ENCODE data around the gene BRAF.
"Not testable (repeated sequence)": the region's sequence is repeated elsewhere in the genome, so short reads cannot be mapped to it uniquely, and the experiment has no call there.

BRAF gene

DNA sequence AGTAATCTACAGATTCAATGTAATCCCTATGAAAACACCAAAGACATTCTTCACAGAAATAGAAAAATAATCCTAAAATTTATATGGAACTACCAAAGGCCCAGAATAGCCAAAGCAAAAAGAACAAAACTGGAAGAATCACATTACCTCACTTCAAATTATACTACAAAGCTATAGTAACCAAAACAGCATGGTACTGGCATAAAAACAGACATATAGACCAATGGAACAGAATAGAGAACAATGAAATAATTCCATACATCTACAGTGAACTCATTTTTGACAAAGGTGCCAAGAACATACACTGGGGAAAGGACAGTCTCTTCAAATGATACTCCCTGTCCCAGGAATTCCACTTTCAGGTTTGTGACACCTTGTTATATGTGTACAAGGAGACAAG lies 107.3 kb downstream of the BRAF start:
- in situ Hi-C loops (cut with MboI; ENCODE audit: low pct_unique_long_range_greater_than_20kb, low sequenced_read_pairs); DNase-seq: not testable (repeated sequence)

DNA sequence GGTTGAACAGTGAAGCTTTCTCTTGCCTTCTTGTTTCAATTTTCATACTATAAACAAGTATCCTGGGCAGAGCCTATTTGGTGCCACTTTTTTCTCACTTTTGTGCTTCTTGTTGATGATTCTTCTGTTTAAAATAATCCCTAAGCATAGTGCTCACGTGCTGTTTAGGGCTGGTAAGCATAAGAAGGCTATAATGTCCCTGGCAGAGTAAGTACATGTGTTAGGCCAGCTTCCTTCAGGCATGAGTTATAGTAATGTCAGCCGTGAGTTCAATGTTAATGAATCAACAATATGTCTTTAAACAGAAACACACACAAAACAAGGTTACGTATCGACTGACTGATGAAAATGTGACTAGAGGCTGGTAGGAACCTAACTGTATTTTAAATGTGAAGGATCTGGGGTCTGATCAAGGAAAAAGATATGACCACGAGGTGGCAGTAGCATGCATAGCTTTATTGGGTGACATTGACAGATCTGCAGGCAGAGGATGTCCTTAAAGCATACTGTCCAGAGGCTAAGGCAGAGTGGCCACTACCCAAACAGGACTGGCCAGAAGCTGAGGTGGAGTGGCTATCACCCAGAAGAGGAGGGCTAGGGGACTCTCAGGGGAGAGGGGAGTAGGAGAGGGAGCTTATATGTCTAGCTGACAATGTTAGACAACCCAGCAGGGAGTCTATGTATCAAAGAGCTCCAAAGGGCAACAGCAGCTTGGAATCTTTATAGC lies 113.7 kb downstream of the BRAF start:
- DNase-seq: peak; percentile 84
- in situ Hi-C loops (cut with MboI; ENCODE audit: low pct_unique_long_range_greater_than_20kb, low sequenced_read_pairs): no loop called here

DNA sequence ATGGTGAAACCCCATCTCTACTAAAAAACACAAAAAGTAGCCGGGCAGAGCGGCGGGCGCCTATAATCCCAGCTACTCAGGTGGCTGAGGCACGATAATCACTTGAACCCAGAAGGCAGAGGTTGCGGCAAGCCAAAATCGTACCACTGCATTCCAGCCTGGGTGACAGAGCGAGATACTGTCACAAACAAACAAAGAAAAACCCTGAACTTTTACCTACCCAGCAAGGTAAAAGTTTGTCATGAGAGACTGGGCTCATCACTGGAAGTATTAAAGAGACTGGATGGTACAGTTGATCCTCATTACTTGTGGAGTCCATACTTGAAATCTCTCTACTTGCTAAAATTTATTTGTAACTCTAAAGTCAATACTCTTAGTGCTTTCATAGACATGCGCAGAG lies 114.3 kb downstream of the BRAF start:
- DNase-seq: no peak
- in situ Hi-C loops (cut with MboI; ENCODE audit: low pct_unique_long_range_greater_than_20kb, low sequenced_read_pairs): no loop called here

DNA sequence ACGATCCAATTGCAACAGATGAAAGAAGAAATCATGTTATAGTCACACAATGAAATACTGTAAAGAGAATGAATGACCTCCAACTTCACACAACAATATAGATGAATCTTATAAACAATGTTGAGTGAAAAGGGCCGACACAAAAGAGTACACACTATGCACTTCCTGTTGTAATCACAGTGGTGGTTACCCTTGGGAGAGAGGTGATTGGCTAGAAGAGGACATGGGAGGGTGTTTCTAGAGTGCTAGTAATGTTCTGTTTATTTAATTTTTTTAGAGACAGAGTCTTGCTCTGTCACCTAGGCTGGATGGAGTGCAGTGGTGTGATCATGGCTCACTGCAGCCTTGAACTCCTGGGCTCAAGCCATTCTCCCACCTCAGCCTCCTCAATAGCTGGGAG lies 145.8 kb downstream of the BRAF start:
- no peak for DNase-seq
- in situ Hi-C loops (cut with MboI; ENCODE audit: low pct_unique_long_range_greater_than_20kb, low sequenced_read_pairs): no loop called here

DNA sequence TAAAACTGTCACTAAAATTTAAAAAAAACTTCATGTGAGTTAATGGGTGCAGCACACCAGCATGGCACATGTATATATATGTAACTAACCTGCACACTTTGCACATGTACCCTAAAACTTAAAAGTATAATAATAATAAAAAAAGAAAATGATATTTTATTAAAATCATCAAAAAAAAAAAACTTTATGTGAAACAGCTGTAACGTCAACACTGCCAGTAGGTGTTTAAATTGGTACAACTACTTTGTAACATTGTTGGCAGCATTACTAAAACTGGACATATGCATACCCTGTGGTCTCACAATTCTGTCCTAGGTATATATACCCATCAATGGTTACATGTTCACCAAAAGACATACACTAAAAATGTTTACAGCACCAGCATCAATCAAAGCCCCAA lies 146.2 kb downstream of the BRAF start:
- in situ Hi-C loops (cut with MboI; ENCODE audit: low pct_unique_long_range_greater_than_20kb, low sequenced_read_pairs): no loop called here

DNA sequence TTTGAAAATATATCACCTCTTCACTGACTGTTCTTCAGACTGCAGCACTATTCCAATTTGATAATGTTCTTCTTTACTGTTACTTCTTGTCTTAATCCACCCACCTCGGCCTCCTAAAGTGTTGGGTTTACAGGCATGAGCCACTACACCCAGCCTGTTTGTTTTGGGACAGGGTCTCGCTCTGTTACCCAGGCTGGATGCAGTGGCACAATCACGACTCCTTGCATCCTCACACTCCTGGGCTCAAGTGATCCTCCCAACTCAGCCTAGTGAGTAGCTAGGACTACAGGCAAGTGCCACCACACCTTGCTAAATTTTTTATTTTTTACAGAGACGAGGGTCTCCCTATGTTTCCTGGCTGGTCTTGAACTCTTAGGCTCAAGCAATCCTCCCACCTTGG lies 150.4 kb downstream of the BRAF start:
- no peak for DNase-seq
- in situ Hi-C loops (cut with MboI; ENCODE audit: low pct_unique_long_range_greater_than_20kb, low sequenced_read_pairs): no loop called here

More for the DNA sequence above, 146.2 kb downstream of the BRAF start:
- no peak for DNase-seq

DNA sequence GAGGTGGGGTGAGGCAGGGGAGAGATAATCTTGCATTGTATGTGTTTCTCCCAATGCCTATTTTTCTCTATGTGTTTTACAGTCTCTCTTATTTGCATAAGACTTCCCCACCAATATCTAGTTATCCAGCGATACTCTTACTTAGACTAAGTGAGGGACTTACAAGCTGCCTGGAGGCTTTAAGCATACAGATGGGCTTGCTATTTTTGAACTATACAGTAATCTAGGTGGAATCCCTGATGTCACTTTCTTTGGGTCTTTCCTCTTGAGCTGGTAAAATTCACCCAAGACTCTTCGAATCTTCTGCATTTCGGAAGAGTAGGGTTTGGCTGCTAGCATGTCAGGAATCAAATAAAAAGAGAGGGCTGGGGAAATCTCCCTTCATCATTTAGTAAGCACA lies 151.6 kb downstream of the BRAF start:
- no peak for DNase-seq
- in situ Hi-C loops (cut with MboI; ENCODE audit: low pct_unique_long_range_greater_than_20kb, low sequenced_read_pairs): no loop called here

DNA sequence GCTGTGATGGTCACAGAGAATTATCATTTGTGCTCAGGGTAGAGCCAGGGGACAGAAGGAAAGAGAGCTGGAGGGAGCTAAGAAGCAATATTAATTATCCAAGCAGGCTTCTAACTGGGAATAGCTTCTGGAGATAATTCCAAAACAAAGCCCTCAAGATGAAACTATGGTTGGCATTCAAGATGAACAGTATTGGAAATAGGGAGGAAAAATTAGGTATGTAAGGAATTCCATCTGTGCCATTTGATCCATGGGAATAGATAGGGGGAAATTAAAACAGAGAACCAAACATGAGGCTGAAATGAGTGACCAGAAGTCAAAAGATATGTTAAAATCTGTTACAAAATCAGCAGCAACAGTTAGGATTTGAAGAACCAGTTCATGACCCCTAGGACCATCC lies 152.9 kb downstream of the BRAF start:
- no peak for DNase-seq
- in situ Hi-C loops (cut with MboI; ENCODE audit: low pct_unique_long_range_greater_than_20kb, low sequenced_read_pairs): no loop called here

DNA sequence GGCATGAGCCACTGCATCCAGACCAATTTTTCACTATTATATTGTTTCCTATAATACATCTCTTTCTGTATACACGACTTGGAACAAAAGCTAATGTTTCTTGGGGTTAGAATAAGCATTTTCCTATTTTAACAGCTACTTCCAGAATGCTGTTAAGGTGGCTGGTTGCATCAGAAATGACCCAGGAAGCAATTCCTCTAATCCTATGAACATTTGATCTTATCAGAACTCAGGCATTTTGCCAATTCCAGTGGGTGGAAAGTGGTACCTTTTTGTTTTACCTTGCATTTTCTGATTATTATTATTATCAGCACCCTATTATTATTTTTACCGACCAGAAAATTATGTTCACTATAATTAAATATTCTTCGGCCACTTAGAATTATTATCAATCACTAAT lies 154.9 kb downstream of the BRAF start:
- DNase-seq: no peak
- in situ Hi-C loops (cut with MboI; ENCODE audit: low pct_unique_long_range_greater_than_20kb, low sequenced_read_pairs): no loop called here

DNA sequence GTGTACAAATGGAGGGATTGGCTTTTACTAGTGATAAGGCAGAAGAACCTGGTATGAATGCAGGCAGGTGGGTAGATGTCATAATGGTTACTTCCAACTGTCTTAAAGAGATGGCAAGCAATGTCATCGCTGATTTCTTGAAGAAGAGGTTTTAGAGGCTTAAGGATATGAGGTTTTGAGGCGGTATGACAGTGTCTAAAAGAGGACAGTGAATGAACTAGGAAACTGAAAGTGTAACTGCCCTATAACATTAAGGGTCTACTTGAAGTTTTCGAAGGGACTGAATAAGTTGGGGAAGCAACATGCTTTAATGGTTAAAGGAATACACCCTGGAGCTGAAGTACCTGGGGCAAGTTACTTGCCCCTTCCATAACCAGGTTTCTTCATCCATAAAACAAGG lies 157.3 kb downstream of the BRAF start:
- in situ Hi-C loops (cut with MboI; ENCODE audit: low pct_unique_long_range_greater_than_20kb, low sequenced_read_pairs): no loop called here
- no peak for DNase-seq

DNA sequence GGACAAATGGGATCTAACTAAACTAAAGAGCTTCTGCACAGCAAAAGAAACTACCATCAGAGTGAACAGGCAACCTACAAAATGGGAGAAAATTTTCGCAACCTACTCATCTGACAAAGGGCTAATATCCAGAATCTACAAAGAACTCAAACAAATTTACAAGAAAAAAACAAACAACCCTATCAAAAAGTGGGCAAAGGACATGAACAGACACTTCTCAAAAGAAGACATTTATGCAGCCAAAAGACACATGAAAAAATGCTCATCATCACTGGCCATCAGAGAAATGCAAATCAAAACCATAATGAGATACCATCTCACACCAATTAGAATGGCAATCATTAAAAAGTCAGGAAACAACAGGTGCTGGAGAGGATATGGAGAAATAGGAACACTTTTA lies 159.3 kb downstream of the BRAF start:
- in situ Hi-C loops (cut with MboI; ENCODE audit: low pct_unique_long_range_greater_than_20kb, low sequenced_read_pairs); DNase-seq: not testable (repeated sequence)

DNA sequence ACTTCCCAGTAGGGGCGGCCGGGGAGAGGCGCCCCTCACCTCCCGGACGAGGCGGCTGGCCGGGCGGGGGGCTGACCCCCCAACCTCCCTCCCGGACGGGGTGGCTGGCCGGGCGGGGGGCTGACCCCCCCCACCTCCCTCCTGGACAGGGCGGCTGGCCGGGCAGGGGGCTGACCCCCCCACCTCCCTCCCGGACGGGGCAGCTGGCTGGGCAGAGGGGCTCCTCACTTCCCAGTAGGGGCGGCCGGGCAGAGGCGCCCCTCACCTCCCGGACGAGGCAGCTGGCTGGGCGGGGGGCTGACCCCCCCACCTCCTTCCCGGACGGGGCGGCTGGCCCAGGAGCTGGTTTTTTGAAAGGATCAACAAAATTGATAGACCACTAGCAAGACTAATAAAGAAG lies 161.6 kb downstream of the BRAF start:
- DNase-seq; in situ Hi-C loops (cut with MboI; ENCODE audit: low pct_unique_long_range_greater_than_20kb, low sequenced_read_pairs): not testable (repeated sequence)

DNA sequence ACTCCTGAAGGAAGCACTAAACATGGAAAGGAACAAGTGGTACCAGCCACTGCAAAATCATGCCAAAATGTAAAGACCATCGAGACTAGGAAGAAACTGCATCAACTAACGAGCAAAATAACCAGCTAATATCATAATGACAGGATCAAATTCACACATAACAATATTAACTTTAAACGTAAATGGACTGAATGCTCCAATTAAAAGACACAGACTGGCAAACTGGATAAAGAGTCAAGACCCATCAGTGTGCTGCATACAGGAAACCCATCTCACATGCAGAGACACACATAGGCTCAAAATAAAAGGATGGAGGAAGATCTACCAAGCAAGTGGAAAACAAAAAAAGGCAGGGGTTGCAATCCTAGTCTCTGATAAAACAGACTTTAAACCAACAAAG lies 163.4 kb downstream of the BRAF start:
- DNase-seq; in situ Hi-C loops (cut with MboI; ENCODE audit: low pct_unique_long_range_greater_than_20kb, low sequenced_read_pairs): not testable (repeated sequence)

DNA sequence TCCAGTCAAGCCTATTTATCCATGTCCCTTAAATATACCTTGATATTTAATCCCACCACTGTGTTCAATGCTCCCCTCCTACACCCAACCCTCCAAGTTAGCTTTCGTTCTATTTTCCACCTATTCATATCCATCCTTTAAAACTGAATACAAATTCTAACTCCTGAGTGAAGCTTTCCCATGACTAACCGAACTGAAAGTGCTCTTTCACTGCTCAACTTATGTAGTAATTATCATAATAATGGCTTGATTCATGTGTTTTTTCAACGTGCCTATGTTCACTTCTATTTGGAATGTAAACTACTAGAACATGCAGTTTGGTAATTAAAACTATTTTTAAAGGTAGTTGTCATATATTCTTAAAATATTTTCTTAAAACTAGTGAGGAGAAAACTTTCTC lies 170.2 kb downstream of the BRAF start:
- in situ Hi-C loops (cut with MboI; ENCODE audit: low pct_unique_long_range_greater_than_20kb, low sequenced_read_pairs): no loop called here
- DNase-seq: no peak

DNA sequence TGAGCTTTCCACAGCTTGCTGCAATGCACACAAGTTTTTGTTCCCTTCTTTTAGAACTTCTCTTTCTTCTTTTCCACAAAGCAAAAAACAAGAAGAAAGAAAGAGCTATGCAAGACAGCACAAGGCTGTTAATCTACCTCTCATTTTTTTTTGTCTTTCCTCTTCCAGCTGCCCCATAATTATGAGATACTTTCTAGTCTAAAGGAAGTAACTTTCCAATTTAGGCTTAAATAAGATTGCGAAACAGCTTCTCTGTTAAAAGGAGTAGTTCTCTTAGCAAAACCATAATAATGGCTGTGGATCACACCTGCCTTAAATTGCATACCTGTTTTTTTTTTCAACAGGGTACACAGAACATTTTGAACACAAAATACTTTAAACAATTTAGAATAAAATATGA lies 172.2 kb downstream of the BRAF start:
- in situ Hi-C loops (cut with MboI; ENCODE audit: low pct_unique_long_range_greater_than_20kb, low sequenced_read_pairs): no loop called here
- DNase-seq: peak; percentile 62

DNA sequence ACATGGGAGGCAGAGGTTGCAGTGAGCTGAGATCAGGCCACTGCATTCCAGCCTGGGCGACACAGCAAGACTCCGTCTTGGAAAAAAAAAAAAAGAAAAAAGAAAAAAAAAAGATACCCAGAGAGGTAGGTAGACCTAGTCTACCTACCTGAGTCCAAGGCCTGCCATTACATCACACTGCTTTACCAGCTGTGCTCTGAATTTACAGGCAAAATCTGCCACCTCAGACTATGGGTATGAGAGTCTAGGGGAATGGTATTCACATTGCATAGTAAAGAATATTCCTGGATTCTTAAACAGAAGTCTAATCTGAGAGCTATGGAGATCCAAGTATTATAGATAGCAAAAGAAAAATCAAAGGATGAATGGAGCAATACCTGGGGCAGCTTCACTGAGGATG lies 178.0 kb downstream of the BRAF start:
- DNase-seq: no peak
- in situ Hi-C loops (cut with MboI; ENCODE audit: low pct_unique_long_range_greater_than_20kb, low sequenced_read_pairs): no loop called here

DNA sequence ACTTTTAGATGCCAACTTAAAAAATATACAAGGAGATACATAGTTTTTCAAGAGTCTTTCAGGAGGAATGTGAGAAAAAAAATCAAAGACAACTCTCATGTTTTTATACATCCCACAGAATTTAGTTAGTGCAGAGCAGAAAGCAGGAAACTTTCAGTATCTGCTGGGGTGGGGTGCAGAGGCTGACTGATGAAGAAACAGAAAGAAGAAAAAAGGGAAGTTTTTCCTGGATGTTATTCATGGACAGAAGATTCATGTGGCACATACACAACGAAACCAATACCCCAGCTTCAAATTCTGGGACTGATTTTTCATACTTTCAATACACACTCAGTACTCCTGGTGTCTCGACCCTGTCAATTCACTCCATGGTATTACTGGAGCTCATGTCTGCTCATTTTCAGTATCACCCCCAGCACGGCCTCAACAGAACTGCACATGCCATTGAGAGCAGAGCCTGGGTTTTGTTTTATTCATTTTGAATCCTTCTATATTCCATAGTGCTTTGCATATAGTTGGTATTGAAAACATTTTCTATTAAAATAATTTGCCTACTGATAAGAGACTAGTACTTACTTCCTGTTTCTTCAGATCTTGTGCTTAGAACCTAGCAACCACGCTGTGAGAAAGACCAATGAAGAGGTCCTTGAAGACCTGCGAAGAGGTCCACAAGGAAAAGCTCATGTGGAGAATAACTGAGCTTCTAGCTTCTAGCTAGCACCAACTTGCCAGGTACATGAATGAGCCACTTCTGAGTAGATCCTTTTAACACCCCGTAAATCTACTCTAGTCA lies 179.3 kb downstream of the BRAF start:
- in situ Hi-C loops (cut with MboI; ENCODE audit: low pct_unique_long_range_greater_than_20kb, low sequenced_read_pairs): no loop called here
- peak; percentile 27 for DNase-seq

DNA sequence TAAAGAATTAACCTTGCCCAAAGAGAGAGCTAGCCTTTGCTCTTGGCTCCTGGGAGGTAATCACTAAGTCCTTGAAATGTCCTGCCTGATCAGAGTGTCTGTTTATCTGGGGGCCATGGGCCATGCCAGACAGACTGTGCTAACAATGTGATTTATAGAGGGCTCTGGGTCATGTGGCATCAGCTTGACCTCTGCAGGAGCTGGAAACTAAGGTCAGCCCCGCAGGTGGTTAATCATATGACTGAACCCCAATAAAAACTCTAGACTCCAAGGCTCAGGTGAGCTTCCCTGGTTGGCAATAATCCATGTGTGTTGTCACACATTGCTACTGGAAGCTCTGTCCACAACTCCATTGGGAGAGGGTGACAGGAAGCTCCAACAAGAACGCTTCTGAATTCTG lies 180.7 kb downstream of the BRAF start:
- in situ Hi-C loops (cut with MboI; ENCODE audit: low pct_unique_long_range_greater_than_20kb, low sequenced_read_pairs): no loop called here
- no peak for DNase-seq

DNA sequence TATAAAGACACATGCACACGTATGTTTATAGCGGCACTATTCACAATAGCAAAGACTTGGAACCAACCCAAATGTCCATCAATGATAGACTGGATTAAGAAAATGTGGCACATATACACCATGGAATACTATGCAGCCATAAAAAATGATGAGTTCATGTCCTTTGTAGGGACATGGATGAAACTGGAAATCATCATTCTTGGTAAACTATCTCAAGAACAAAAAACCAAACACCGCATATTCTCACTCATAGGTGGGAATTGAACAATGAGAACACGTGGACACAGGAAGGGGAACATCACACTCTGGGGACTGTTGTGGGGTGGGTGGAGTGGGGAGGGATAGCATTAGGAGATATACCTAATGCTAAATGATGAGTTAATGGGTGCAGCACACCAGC lies 181.5 kb downstream of the BRAF start:
- in situ Hi-C loops (cut with MboI; ENCODE audit: low pct_unique_long_range_greater_than_20kb, low sequenced_read_pairs): not testable (repeated sequence)

DNA sequence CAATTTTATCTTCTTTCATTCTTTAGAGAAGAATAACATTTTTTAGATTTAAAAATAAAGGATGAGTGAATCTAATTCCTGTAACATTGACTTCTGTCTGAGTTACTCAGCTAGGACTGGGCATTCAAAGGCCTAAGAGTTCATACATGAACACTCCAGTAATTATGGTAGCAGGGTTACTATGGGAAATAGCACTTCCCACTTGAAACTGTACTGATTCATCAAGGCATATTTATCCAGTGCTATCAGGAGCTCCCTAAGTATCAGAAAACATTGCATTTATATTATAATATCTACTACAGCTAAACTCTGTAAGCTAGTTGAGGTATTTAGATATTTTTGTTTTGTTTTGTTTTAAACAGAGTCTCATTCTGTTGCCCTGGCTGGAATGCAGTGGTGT lies 186.4 kb downstream of the BRAF start:
- DNase-seq: no peak
- in situ Hi-C loops (cut with MboI; ENCODE audit: low pct_unique_long_range_greater_than_20kb, low sequenced_read_pairs): no loop called here

More for the DNA sequence above, 181.5 kb downstream of the BRAF start:
- not testable (repeated sequence) for DNase-seq

DNA sequence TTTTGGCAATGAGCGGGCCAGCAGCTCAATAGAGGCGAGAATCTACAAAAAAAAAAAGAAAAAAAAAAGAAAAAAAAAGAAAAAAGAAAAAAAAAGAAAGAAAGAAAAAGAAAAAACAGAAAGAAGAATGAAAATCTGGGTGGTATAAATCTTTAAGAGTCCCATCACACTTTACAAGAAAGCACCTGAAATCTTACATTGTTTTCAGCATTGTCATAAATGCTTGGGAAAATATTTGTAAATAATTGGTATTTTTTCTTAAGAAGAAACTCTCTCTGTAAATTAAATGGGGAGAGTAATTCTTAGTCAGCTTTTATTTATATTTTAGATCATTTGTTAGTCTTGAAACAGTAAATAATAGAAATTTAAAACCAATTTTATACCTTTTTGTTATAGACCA lies 190.0 kb downstream of the BRAF start:
- in situ Hi-C loops (cut with MboI; ENCODE audit: low pct_unique_long_range_greater_than_20kb, low sequenced_read_pairs): no loop called here
- no peak for DNase-seq
